HL-60 (cell line): ENCODE data around the gene CXCL6.

Experiments
- DNase-seq, 2 experiments: peaks; one replicate each; pipeline ENCODE4 v3.0.0-alpha.2; 2010 to 2020; ENCODE audit warnings: low read depth in 1 of 2, low spot score in 1 of 2
- H3K27ac ChIP-seq: fragments of 250-450 bp; sonication (Bioruptor Pico); replicated peaks from 2 replicates; pipeline ENCODE4 v1.5.1; 2020; ENCODE audit warnings: mild to moderate bottlenecking, moderate library complexity
- H3K27me3 ChIP-seq: fragments of 250-450 bp; sonication (Bioruptor Pico); 2 replicates; pipeline ENCODE4 v1.5.1; 2021; ENCODE audit warnings: mild to moderate bottlenecking, moderate library complexity; ENCODE audit not compliant: insufficient read depth, poor library complexity, severe bottlenecking
- H3K4me3 ChIP-seq: replicated peaks from 2 replicates; pipeline ENCODE4 v1.5.1; 2011; ENCODE audit warnings: mild to moderate bottlenecking, control low read depth, low read length; ENCODE audit not compliant: insufficient read depth
- CTCF ChIP-seq: IDR thresholded peaks from one replicate; pipeline ENCODE4 v1.5.1; 2011; ENCODE audit warnings: low read length, control low read depth, inconsistent platforms; ENCODE audit not compliant: insufficient read depth
- GABPA ChIP-seq: IDR thresholded peaks from 2 replicates; pipeline ENCODE4 v1.6.1; 2012; ENCODE audit warnings: low read depth
- POLR2AphosphoS5 ChIP-seq: IDR thresholded peaks from 2 replicates; pipeline ENCODE4 v1.6.1; 2012; ENCODE audit warnings: low read depth
- REST ChIP-seq: IDR thresholded peaks from 2 replicates; pipeline ENCODE4 v1.6.1; 2012; ENCODE audit warnings: low read depth; ENCODE audit not compliant: insufficient replicate concordance
- SPI1 ChIP-seq: IDR thresholded peaks from 2 replicates; pipeline ENCODE4 v1.6.1; 2012; ENCODE audit warnings: low read depth, mild to moderate bottlenecking, borderline replicate concordance

CXCL6 gene

GRCh38 chr4:73800206-73800605 is 36.3 kb upstream of the CXCL6 start:
- no peak for DNase-seq
- H3K27me3 ChIP-seq, result no peaks in the 10 kb centered on the region
- no peak overlapping the region for H3K27ac ChIP-seq
- no peak overlapping the region for H3K4me3 ChIP-seq
- no peak for TF ChIP-seq GABPA
- TF ChIP-seq SPI1, result no peak
- no peak for TF ChIP-seq CTCF
- no peak for TF ChIP-seq REST
- TF ChIP-seq POLR2AphosphoS5, result no peak

DNA sequence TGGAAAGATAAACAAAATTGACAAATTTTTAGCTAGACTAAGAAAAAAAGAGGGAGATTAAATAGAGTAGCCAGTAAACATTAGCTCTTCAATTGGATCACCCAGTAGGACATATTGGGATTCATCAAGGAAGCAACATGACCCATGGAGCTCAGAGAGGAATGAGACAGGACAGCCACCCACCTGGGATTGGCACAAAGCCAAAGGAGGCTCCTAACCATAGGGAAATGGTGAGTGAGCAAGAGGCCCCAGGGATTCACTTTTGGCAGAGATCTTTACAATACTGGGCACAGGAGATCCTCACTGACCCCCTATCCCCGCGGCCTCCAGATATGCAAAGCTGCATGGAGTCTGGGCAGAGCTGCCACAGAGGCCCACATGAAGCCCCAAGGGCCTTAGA is 34.8 kb upstream of the CXCL6 start:
- TF ChIP-seq CTCF (no peak), GABPA (no peak), REST (no peak), SPI1 (no peak), POLR2AphosphoS5 (no peak)
- no peak overlapping the region for H3K4me3 ChIP-seq
- H3K27ac ChIP-seq, result no peak overlapping the region
- H3K27me3 ChIP-seq, result no peaks in the 10 kb centered on the region
- DNase-seq, result no peak

GRCh38 chr4:73803213-73803612 is 33.3 kb upstream of the CXCL6 start:
- TF ChIP-seq SPI1 (no peak), GABPA (no peak), POLR2AphosphoS5 (no peak), REST (no peak), CTCF (no peak)
- H3K27me3 ChIP-seq, result no peaks in the 10 kb centered on the region
- peak in 1 of 2 experiments; percentile 7 for DNase-seq
- H3K27ac ChIP-seq, result no peak overlapping the region; the same call in 1 of the 2 replicates
- no peak overlapping the region for H3K4me3 ChIP-seq
